Measurements from ENCODE around the gene ASAP2.

The ASAP2 gene

DNA sequence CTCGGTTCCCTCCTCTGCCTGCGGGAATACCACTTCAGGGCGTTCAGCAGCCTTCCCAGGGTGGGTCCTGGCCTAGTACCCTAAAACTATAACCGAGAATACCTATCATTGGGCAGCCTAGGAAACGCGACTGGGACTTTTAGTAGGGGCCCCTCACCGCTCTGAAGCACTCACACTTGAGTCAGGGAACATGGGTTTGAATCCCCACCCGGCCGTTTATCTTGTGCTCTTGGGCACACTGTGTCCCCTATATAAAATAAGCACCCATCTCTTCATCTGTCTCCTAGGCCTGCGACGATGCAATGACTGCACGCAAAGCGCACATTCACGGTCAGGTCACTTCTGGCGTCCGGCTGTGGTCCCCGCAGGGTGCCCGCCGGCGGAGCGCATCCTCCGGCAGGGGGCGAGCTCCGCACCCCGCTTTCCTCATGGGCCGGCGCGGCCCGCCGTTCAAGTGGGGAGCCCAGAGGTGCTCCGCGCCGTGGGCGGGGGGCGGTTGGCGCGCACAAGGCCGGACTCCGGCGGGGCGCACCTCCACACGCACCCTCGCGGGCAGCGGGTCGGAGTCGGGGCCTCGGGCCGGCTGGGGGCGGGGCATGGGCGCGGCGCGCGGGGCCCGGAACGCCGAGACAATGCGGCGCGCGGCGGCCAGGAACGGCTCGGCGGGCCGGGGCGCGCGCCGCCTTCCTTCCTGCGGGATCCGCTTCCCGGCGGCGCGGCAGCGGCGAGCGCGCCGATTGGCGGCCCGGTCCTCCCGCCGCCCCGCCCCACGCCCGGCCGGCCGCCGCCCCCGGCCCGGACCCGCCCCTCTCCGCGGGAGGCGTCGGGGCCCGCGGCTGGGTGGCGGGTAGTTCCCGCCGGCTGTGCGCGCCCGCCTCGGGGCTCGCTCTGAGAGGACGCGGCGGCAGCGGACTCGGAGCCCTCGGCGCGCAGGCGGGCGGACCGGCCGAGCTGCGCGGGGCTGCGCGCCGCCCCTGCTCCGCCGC is at the start of gene ASAP2:
Gene ASAP2 (plus strand): TSS at position 850 of the 986 bp plus-strand sequence. CDS start 293 bp downstream, outside the sequence.
- DNase-seq, result peak; percentile 69

GRCh38 chr2:9158786-9159779 is 47.5 kb upstream of the ASAP2 start:
- DNase-seq, result no peak

- no peak for DNase-seq
Observed at GRCh38 chr2:9160732-9161131, 45.9 kb upstream of the ASAP2 start.

GRCh38 chr2:9162841-9163240 is 43.8 kb upstream of the ASAP2 start:
- DNase-seq, result no peak

DNA sequence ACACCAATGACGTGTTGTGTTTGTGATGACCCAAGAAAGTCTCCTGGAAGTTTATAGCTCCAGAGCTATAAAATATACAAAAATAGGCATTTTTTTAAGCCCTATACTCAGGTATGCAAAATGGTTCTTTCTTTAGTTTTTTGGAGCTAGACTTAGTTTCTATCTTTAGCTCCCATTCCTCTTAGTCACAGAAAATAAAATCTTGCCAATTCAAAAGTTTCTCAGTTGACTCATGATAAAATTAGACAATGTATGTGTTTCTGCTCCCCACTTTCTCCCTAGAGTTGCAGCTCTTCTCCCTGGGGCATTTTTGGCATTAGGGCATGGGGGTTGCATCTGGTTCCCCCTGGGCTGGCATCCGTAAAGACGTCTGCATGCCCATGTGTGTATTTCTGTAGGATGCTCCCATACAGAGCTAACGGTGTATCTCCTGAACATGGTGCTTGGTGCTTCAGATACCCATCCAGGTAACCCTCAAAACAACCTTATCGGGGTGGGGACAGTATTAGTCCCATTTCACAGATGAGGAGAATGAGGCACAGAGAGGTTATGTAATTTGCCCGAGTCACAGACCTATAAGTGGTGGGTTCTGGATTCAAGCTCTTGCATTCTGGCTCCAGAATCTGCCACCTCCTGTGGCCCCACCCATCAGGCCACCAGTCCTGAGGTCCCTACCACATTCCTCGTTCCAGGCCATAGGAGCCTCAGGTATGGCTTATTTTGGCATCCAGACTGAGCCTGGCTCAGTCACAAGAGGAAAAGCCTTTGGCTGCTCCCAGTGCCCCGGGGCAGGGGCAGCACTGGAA is 43.1 kb upstream of the ASAP2 start:
- DNase-seq, result no peak

GRCh38 chr2:9164112-9164608 is 42.5 kb upstream of the ASAP2 start:
- no peak for DNase-seq

DNA sequence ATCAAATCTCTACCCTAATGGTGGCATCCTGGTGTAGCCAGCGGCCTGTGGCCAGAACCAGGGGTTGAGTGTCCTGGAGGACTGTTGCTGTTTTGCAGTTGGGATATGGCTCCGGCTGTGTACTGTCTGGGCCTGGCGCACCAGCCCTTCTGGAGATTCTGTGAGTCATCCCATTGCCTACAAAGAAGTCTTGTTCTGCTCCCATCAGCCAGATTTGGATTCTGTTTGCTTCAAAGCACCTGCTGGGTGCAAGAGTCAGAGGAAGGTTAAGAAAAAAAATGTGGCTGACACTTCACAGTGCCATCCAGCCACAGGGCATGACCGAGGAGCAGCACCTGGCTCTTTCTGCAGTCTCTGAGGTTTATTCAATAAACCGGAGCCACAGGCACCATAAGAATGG is 41.0 kb upstream of the ASAP2 start:
- DNase-seq, result no peak

DNA sequence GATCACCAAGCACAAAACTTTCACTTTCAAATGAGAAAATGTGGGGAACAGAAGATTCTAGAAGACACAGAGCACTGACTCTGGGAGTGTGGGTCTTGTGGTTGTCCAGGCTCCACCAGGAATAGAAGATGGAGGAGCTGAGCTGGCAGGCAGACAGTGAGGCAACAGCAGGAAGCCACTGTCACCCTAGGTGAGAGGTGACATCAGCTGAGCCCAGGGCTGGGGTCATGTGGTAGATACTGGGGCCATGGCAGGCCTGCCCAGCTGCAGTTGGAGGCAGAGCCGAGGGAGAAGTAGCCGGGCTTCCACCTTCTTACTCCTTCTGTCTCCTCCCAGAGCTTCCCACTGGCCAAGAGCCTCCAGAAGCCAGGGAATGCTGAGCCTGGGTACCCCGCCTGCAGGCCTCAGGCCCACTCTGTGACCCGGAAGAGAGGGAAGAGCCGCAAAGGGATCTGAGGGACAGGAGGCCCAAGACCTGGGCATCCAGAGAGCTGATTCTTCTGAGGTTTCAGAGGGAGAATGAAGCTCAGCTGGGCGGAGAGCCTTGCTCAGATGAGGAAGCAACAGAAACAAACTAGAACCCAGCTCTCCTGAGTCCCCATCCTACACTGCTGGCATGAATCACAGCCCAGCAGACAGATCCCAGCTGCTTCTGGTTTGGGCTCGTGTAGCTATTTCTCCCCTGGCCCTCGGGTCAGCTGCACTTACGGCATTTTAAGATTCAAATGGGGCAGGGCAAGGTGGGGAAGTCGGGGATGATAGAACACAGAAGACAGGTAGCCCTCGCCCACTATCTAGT is 39.8 kb upstream of the ASAP2 start:
- peak; percentile 57 for DNase-seq

DNA sequence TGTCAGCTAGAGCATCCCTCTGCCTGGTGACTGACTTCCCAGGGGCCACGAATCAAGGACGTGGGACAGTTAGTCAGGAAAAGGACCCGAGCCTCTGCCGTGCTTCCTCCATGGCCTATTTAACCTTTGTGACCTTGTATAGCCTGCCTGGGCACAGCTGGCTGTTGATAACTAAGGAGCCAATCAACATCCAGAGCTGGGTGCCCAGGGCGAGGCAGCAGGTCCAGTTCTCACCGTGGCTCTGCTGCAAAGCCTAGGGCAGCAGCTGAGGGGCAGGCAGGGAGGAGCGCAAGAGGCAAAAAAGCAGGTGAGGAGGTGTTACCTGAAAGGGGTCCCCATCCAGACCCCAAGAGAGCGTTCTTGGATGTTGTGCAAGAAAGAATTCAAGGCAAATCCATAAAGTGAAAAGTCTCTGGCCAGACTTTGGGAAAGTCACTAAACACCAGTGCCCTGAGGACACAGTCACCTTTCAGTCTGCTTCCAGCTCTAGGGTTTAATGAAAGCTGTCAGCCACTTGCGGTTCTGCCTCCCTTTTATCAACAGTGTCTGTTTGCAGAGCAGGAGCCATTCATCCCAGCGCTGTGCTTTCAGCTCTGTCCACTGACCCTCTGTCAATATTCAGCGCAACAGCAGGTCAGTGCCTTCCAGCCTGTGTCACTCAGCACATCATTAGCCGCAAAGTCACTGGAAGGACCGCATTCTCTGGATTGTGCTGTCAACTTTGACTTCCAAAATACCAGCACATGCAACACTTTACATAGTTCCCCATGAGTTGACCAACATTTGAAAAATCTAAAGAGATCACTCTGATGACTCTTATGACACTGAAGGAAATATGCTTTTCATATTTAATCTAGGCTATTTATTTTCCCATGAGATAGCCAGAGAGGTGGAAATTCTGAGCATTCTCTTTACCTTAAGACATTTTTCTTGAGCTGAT is 38.6 kb upstream of the ASAP2 start:
- peak; percentile 49 for DNase-seq

DNA sequence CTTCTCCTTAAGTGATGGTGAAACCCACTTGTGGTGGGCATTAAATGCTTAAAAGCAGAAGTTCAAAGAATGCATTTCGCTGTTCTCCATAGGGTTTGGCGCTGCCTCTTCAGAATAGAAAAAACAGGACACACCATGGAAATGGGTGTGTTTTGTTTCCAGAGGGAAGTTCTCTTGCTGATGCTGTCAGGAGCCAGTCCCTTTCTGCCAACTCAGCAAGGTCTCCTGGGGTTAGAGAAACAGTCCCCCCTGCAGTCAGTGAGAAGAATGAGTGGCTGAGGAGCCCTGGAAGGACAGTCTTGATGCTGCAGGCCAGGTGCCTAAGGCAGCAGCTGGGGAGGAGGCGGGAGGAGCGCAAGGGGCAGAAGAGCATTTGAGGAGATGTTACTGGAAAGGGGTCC is 37.8 kb upstream of the ASAP2 start:
- DNase-seq, result peak; percentile 82

DNA sequence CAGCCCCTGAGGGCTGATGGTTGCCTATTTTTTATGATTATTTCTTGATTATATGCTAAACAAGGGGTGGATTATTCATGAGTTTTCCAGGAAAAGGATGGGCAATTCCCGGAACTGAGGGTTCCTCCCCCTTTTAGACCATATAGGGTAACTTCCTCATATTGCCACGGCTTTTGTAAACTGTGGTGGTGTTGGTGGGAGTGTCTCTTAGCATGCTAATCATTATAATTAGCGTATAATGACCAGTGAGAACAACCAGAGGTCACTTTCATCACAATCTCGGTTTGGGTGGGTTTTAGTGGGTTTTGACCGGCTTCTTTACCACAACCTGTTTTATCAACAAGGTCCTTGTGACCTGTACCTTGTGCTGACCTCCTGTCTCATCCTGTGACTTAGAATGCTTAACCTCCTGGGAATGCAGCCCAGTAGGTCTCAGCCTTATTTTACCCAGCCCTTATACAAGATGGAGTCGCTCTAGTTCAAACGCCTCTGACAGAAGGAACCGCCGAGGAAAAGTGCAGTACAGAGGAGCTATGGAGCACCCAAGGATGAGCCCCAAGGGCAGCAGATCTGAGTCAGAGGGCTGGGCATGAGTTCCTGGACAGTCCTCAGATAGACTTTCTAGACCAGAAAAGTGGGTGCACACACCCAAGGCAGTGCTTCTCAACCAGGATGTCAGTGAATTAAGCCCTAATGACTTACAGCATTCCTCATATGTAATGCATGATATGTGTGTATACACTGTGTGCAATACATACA is 37.1 kb upstream of the ASAP2 start:
- peak; percentile 81 for DNase-seq

- DNase-seq, result peak; percentile 77
Observed at GRCh38 chr2:9170458-9171130, 36.0 kb upstream of the ASAP2 start.

- DNase-seq, result peak; percentile 78
Observed at GRCh38 chr2:9174771-9175437, 31.7 kb upstream of the ASAP2 start.

GRCh38 chr2:9178110-9178903 is 28.3 kb upstream of the ASAP2 start:
- peak; percentile 65 for DNase-seq

DNA sequence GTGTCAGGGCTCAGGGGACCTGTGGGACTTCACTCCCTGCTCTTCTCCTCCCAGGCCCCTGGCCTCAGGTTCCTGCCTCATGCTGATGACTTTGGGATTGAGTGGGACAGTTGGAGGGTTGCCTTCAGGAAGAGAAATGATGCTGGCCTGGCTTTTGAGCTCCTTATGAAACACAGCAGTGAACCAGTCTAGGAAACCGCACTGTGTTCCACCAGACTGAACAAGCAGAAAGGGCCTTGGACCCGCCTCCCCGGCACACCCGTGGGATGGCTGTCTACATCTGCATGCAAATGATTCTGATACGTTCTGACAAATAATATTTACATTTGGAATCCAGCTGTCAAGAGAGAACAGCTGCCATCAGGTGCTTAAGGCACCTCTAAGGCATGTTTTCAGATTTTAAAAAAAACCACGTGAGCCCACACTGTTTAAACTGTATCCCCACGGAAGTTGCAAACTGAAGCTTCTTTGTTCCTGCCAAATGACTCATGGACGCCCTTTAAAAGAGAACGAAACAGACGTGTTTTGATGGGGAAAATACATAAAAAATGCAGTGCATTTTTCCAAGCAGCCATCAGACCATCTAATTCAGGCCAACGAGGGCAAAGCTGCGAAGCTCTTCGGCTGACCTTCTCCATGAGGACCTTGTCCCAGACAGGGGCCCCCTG is 27.6 kb upstream of the ASAP2 start:
- DNase-seq, result no peak

- DNase-seq, result peak; percentile 70
Observed at GRCh38 chr2:9179572-9180201, 26.9 kb upstream of the ASAP2 start.

Measured in inflammatory macrophage treated with lipopolysaccharide for 4 hours (primary cell).